GM19395 (cell line): Measurements from ENCODE around the gene GJB4.
"Not testable (repeated sequence)": the region's sequence is repeated elsewhere in the genome, so short reads cannot be mapped to it uniquely, and the experiment has no call there.

Experiments used
- ATAC-seq: cut with Tn5 transposase; IDR thresholded peaks from one replicate; pipeline ENCODE4 v1.9.1; 2021; ENCODE audit warnings: mild to moderate bottlenecking, moderate library complexity; ENCODE audit not compliant: unreplicated experiment

The GJB4 gene

DNA sequence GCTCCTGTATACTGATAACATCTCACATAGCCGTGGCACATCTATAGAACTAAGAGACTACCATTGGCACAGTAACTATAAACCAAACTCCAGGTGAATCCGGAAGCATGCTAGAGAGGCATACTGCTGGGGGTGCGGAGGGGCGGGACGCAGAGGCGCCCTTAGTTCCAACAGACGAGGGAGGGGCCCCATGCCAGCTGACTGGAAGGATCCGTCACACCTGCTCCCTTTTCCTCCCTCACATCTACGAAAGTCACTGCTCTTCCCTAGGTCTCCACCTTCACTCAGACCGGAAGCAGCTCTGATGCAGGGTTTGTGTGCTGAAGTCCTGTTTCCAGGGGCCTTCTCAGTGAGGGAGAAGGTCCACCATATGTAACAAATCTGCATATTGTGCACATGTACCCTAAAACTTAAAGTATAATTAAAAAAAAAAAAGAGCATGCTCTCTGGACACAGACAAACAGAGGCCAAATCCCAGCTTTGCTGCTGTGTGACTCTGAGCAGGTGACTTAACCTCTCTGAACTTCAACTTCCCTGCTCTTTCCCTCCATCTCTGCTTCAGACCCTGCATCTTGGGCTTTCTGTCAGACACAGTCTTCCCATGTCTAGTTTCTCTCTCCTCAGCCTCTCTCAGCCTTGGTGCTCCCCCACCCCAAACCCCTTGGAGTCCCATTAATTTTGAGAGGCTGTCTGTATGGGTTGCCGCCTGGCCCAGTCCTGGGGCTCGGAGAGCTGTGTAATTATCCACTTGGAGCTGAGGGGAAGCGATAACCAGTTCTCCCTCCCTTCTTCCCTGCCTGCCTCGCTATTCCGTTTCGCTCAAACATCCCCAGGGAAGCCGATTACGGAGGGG, 12.5 kb upstream of the GJB4 start:
- no peak for ATAC-seq

DNA sequence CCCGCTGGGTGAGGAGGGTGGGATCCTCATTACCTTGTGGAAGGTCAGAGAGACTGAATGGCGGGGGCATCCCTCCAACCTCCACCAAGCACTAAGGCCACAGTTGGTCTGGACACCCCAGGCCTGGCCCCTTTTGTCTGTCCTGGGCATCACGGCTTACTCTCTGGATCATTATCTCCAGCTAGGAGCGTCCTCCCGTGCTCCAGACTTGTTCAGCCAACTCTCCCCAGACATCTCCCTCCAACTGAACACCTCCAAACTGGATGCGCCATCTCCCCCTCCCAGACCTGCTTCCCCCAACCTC, 11.9 kb upstream of the GJB4 start:
- ATAC-seq, result no peak

DNA sequence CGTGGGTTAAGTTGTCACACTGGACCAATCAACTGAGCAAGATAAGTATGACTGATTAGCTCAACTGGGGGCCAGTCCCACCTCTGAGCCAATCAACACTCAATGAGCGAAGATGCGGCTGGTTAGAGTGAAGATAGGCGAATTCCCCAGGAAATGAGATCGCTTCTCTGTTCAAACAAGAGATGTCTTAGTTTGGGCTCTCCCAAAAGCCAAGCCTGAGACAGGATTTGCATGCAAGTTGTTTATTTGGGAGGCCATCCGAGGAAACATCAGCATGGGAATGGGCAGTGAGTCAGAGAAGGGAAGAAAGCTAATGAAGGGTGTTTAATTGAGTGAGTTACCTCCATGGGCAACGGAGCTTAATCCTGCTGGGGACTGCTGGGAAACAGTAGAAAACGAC, 9.5 kb upstream of the GJB4 start:
- no peak for ATAC-seq

DNA sequence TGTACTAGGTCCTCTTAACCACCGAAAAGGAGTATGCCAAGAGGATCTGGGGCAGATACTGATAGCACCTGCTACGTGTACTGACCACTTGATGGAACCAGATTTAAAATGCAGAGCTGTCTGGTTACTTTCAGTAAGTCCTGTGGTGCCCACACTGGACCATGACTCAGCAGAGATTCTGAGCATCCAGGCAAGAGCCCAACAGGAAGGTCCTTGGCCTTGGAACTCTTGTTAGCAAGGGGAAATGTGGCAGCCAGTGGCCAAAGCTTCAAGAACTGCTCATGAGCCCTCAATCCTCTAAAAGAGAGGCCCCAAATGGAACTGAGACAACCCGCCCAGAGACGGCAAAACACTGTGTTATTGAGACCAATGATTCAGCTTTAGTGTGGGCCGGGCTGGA, 8.9 kb upstream of the GJB4 start:
- no peak for ATAC-seq

DNA sequence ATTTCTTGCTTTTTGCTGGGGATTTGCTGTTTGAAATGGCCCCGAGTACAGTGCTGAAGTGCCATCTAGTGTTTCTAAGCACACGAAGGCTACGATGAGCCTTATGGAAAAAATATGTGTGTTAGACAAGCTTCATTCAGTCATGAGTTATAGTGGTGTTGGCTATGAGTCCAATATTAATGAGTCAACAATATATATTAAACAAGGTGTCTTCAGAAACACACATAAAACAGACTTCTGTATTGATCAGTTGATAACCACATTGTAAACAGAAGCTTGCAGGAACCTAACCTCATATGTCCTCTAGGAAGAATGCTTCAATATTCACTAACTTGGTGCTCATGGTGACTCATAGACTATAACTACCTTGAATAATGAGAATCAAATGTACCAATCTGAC, 6.4 kb upstream of the GJB4 start:
- no peak for ATAC-seq

DNA sequence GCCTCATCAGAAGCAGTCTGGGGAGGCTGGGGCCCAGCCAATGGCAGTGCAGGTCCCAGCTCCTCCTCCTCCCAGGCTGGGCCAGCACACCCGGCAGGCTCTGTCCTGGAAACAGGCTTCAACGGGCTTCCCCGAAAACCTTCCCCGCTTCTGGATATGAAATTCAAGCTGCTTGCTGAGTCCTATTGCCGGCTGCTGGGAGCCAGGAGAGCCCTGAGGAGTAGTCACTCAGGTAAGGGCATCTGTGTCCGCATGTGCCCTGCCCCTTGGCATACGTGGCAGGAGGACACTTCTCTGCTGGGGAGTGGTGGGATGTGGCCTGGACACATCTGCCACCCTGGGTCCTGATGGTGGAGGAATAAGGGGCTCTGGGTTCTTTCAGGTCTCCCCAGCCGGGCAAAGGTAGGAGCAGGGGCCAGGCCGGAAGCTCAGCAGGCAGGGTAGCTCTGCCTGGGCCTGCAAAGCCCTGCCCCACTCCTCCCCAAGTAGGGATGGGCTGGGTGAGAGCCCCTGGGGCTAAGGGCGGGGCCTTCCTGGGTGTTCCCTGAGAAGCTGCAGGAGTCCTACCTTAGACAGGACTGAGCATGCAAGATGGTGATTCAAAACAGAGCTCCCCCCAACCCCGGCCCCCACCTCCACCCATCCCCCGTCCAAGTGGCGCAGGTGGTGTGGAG, 4.4 kb upstream of the GJB4 start, which contains the start of gene GJB5:
Gene GJB5 (plus strand): TSS at position 84 of the 674 bp plus-strand sequence. CDS start 2,284 bp downstream, outside the sequence.
- ATAC-seq, result no peak

DNA sequence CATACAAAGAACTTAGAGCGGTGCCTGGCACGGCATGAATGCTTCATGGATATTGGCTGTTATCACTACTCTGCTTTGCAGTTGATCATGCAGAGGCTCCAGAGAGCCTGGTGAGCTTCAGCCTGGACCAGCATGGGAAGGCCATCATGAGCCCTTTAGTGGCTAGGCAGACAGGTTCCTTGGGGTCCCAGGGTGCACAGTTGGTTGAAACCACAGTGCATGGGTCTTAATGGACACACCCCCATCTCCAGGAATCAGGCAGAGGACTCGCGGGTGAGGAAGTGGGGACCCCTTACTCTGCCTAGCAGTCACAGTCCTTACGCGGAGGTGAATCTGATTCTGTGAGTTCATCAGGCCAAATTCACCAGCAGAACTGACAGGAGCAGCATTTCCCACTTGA, 3.6 kb upstream of the GJB4 start:
- no peak for ATAC-seq

DNA sequence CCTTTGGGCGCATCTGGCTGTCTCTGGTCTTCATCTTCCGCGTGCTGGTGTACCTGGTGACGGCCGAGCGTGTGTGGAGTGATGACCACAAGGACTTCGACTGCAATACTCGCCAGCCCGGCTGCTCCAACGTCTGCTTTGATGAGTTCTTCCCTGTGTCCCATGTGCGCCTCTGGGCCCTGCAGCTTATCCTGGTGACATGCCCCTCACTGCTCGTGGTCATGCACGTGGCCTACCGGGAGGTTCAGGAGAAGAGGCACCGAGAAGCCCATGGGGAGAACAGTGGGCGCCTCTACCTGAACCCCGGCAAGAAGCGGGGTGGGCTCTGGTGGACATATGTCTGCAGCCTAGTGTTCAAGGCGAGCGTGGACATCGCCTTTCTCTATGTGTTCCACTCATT, 2.2 kb upstream of the GJB4 start:
- ATAC-seq, result no peak

DNA sequence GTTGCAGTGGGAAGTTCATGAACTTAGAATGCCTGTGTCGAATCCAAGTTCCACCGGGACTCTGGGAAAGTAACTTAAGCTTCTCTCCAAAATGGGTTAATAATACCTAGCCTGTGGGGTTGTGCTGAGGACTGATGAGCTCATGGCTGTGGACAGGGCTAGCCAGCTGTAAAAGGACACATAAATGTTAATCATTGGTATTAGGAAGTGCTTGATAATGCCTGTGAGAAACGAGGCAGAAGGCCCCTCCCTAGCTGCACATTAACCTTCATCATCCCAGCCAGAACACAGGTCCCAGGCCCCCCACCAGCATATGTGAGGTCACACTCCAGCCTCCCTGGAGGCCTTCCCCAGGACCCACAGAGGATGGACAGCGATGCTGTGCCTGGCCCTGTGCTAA, 789 bp upstream of the GJB4 start:
- ATAC-seq, result no peak

DNA sequence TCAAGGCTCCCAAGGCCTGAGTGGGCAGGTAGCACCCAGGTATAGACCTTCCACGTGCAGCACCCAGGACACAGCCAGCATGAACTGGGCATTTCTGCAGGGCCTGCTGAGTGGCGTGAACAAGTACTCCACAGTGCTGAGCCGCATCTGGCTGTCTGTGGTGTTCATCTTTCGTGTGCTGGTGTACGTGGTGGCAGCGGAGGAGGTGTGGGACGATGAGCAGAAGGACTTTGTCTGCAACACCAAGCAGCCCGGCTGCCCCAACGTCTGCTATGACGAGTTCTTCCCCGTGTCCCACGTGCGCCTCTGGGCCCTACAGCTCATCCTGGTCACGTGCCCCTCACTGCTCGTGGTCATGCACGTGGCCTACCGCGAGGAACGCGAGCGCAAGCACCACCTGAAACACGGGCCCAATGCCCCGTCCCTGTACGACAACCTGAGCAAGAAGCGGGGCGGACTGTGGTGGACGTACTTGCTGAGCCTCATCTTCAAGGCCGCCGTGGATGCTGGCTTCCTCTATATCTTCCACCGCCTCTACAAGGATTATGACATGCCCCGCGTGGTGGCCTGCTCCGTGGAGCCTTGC, 1.7 kb downstream of the GJB4 start:
- ATAC-seq, result no peak

DNA sequence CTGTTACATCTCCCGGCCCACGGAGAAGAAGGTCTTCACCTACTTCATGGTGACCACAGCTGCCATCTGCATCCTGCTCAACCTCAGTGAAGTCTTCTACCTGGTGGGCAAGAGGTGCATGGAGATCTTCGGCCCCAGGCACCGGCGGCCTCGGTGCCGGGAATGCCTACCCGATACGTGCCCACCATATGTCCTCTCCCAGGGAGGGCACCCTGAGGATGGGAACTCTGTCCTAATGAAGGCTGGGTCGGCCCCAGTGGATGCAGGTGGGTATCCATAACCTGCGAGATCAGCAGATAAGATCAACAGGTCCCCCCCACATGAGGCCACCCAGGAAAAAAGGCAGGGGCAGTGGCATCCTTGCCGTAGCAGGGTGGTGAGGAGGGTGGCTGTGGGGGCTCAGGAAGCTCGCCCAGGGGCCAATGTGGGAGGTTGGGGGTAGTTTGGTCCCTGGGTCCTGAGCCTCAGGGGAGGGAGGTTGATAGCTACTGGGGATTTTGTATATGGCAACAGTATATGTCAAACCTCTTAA, 2.3 kb downstream of the GJB4 start:
- ATAC-seq, result no peak

DNA sequence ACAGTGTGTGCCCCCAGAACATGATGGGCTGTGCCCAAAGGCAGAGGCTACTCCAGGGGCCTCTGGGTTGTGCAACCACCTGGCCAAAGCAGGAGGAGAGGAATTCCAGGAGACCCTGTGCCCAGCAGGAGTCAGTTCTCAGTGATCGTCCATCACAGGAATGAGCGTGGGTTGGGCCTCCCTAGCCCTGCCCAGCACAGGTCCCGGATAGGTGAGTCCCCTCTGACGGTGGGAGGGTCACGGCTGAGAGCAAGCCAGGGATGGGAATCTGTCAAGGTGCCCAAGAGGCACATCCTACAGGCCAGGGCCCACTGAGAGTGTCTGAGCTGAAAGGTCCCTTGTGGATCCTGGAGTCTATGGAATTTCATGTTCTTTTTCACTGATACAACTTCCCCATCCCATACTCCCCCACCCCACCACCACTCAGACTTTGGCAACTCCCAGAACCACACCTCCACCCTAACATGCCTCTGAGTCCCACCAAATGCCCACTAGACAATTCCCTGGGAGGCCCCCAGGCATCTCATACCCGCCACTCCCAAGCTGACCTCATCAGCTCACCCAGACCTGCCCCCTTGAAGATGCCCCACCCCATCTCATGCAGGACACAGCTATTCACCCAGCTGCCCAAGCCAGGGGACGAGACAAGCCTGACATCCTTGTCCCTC, 3.1 kb downstream of the GJB4 start:
- ATAC-seq, result no peak

DNA sequence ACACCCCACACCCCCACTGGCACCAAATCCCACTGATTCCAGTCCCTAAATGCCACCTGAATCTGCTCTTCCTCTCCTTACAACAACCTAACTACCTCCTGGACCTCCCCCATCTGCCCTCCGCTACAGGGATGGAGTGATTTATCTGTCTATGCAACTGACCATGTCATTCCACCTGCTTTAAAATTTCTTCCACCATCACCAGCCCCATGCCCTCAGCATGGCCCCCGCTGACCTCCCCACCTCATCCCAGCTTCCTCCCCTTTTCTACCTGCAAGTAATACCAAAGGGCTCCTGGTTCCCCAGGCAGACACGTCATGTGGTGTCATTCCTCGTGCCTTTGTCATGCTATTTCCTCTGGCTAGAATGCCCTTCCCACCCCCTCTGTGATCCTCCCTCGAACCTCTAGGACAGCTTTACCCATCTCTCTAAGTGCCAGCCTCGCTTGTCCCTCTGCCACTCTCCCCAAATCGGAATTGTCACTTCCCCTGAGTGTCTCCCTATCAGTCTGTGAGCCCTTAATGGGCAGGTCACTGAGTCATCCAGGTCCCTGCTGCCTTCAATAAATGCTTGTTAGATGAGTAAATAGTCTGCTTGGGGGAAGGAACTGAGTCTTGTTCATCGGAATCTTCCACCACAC, 3.7 kb downstream of the GJB4 start:
- no peak for ATAC-seq

DNA sequence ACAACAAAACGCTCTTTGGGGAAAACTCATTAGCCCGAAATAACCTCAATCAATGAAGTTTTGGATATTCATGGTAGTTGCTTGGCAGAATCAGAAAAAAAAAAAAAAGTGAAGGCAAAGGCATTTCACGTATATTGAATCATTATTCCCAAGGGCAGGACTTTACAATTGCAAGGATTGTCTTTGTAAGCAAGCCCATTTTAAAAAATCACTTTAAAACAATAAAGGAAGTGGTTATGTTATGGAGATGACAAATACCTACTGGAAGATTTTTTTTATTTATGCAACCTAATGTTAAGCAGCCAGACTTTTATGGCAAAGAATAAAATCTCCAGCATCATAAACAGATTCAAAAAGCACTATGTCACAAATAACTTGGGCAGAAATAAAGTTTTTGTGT, 9.3 kb downstream of the GJB4 start:
- ATAC-seq, result no peak

DNA sequence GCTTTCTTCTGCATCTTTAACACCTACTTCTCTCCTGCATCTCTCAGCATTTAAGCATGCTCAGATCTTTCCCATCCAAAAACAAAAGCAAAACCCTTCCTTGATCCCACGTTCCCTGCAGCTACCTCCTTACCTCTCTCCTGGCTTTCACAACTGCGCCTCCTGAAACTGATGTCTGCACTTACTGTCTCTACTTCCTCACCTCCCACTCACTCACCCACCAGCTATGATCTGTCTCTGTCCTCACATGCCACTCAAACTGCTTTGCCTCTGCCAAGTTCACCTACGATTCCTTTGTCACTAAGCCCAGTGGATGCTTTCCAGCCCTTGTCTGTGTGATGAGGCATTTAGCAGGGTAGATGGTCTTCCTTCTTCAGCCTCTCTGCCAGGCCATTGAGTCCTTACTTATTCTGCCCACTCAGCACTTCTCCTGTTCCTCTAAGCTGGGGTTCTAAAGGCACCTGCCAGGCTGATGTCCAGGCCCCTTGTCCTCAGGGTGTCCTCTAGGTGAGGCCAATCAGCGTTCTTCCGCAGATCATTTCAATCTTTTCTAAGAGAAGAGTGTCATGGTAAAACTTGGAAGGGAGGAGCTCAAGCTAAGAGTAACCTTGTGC, 11.5 kb downstream of the GJB4 start:
- ATAC-seq, result no peak

DNA sequence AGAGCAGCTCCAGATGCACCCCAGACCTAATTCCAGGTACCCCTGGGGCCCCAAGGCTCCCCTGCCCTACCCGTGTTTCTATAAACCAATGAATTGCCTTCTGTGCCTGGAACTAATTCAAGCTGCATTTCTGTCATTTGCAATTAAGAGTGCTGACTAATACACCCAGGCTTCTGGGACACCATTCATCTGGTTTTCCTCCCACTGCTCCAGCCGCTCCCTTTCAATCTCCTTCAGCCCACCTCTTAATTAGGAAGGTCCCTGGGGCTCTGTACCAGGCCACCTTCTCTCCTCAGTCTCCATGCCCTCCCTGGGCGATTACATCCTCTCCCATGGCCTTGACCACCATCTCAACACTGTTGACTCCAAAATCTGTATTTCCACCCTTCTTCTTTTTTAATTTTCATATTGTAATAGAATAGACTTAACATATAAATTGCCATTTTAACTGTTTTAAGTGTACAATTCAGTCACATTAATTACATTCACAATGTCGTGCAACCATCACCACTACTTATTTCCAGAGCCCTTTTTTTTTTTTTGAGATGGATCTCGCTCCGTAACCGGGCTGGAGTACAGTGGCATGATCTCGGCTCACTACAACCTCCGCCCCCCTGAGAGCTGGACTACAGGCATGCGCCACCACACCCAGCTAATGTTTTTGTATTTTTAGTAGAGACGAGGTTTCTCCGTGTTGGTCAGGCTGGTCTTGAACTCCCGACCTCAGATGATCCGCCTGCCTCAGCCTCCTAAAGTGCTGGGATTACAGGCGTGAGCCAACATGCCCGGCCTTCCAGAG, 12.2 kb downstream of the GJB4 start:
- no peak for ATAC-seq

DNA sequence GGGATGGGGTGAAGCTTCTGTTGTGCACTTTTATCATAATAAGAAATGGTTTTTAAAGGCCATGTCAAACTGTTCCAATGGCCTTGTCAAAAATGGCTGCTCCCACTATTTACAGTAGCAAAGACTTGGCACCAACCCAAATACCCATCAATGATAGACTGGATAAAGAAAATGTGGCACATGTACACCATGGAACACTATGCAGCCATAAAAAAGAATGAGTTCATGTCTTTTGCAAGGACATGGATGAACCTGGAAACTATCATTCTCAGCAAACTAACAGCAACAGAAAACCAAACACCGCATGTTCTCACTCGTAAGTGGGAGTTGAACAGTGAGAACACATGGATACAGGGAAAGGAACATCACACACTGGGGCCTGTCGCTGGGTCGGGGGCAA, 13.6 kb downstream of the GJB4 start:
- not testable (repeated sequence) for ATAC-seq

DNA sequence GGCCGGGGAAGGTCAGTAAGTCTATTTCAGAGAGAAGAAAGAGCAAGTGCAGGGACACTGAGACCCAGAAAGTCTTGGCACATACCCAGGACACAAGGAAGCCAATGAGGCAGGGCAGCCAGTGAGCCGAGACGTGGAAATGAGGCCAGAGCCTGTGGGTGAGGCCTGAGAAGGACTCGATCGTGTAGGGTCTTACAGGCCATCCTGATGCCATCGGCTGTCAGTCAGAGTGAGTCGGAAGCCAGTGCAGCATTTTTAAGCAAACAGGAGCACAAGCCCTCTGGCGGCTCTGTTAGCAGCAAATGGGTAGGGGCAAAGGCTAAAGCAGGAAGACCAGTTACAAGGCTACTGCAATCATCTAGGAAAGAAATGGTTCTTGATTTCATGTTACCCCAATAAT, 15.4 kb downstream of the GJB4 start:
- no peak for ATAC-seq

DNA sequence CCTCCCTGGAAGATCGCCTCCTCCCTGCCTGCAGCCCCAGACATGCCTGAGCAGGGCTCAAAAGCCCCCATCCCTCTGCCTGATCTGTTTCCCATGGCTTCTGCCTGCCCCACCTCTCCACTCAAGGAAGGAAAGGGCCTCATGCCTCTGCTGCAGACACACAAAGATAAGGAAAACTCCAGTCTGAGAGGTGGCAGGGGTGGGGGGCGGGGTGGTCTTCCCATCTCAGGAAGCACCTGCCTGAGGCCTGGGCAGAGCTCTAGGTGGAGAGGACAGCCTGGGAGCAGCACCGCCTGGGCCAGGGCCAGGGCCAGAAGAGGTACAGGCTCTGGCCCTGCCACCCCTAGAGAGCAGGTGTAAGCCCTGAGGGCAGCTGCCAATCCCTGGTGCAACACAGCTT, 17.4 kb downstream of the GJB4 start:
- ATAC-seq, result no peak
